ENCODE results near the gene RSPH10B2. TPM values are rescaled to one million over a fixed set of nuclear protein-coding genes. Genes with fewer than 3 reads are reported as not detected.
"Not testable (repeated sequence)": the region's sequence is repeated elsewhere in the genome, so short reads cannot be mapped to it uniquely, and the experiment has no call there.

Gene RSPH10B2
- total and polyA plus RNA-seq, 2 of the 8 experiments (the other 6 are each of a cell fraction or from before 2014, with no cell fraction given), result 0.14 to 0.35 TPM

GRCh38 chr7:6728893-6729491 lies 24.9 kb upstream of the RSPH10B2 start:
- not testable (repeated sequence) for H2BK120ac ChIP-seq (replicated peaks; ENCODE audit: low read depth, low read length); H3K79me1 ChIP-seq (ENCODE audit: low read depth, low read length); H3K27ac ChIP-seq (ENCODE audit: low read depth, low read length); H2BK15ac ChIP-seq (ENCODE audit: low read length); H4K91ac ChIP-seq (replicated peaks; ENCODE audit: insufficient read length, low read length); H3K56ac ChIP-seq (replicated peaks; ENCODE audit: insufficient read length, low read depth, low read length); H3K27me3 ChIP-seq (replicated peaks in 1 of 4; ENCODE audit: control insufficient read depth in 3 of 4, extremely low read depth in 1 of 4, insufficient read depth in 3 of 4, low read length in 3 of 4); H2AK5ac ChIP-seq (ENCODE audit: low read depth, low read length); H3K18ac ChIP-seq (ENCODE audit: extremely low read depth, low read length); H4K8ac ChIP-seq (ENCODE audit: extremely low read depth, insufficient read depth, low read length); H3K14ac ChIP-seq (ENCODE audit: insufficient read length); FAIRE-seq; H3K4me1 ChIP-seq (replicated peaks in 1 of 4; ENCODE audit: control insufficient read depth in 3 of 4, insufficient read depth in 4 of 4, low read length in 3 of 4); H3K23ac ChIP-seq (ENCODE audit: insufficient read length); DNase-seq (ENCODE audit: low read depth in 1 of 2, low spot score in 2 of 2); H2BK12ac ChIP-seq (ENCODE audit: low read depth, low read length); H3K4ac ChIP-seq (replicated peaks; ENCODE audit: insufficient read length, low read depth, low read length); H3K9me3 ChIP-seq (ENCODE audit: insufficient read depth in 2 of 2, low read depth in 1 of 2, low read length in 1 of 2); H2BK5ac ChIP-seq (ENCODE audit: low read depth, low read length); H2AFZ ChIP-seq (ENCODE audit: low read length); H4K20me1 ChIP-seq (replicated peaks in 1 of 2; ENCODE audit: control insufficient read depth in 1 of 2, insufficient read depth in 2 of 2, low read length in 2 of 2); H2BK20ac ChIP-seq (ENCODE audit: low read length); H3K9ac ChIP-seq (replicated peaks in 1 of 4; ENCODE audit: extremely low read depth in 1 of 4, low read depth in 3 of 4, low read length in 3 of 4); H3K23me2 ChIP-seq (ENCODE audit: low read depth, low read length)
- WGBS, 2 experiments (ENCODE audit: extremely low coverage in 1 of 2, insufficient coverage in 1 of 2, insufficient read length in 1 of 2, insufficient replicate concordance in 2 of 2, low coverage in 1 of 2, low lambda C conversion rate in 2 of 2, missing lambda C conversion rate in 1 of 2), result 64% methylated on average over 29 of the region's 29 CpGs; no CpG with 5 or more reads in 1 of the 2 experiments
- H3K4me2 ChIP-seq (ENCODE audit: insufficient read depth in 1 of 2, low read depth in 2 of 2, low read length in 2 of 2), result peak overlapping the region; percentile 48 to 52
- peaks cover 0 to 20% of the 10 kb centered on the region in 2 experiments; a peak in 2 of 4 replicates for H3K79me2 ChIP-seq (ENCODE audit: control insufficient read depth in 1 of 2, insufficient read depth in 2 of 2, low read length in 2 of 2)
- peak overlapping the region; percentile 44 for H4K5ac ChIP-seq (ENCODE audit: insufficient read length, low read depth, low read length)
- H3K36me3 ChIP-seq (ENCODE audit: control insufficient read depth in 2 of 4, insufficient read depth in 4 of 4, low read length in 3 of 4), result peaks cover 0 to 13% (median 6%) of the 10 kb centered on the region in 4 experiments; a peak in 4 of 8 replicates
- POLR2A ChIA-PET (ENCODE audit: partially characterized antibody), result interaction anchor here (1.2 kb wide), 1 partner anchor 88 kb away, joined by 4 read pairs; no protein-coding TSS in a partner anchor
- CTCF ChIA-PET (ENCODE audit: partially characterized antibody), result interaction anchor here (0.8 to 1.1 kb wide), 2 partner anchors 10 to 107 kb away, joined by 3 read pairs; no protein-coding TSS in a partner anchor
- peak overlapping the region; percentile 26 to 96 (median 82); a peak in 6 of 8 replicates for H3K4me3 ChIP-seq (ENCODE audit: extremely low read depth in 1 of 4, insufficient read depth in 2 of 4, low read depth in 3 of 4, low read length in 4 of 4)

Measured in H1 (cell line).